SJCRH30 (cell line): ENCODE data around the gene SMIM1. TPM values are rescaled to one million over a fixed set of nuclear protein-coding genes. Genes with fewer than 3 reads are reported as not detected.
"Not testable (repeated sequence)": the region's sequence is repeated elsewhere in the genome, so short reads cannot be mapped to it uniquely, and the experiment has no call there.

ENCODE experiments used
- DNase-seq, 2 experiments: peaks; one replicate each; pipeline ENCODE4 v3.0.0-alpha.2; 2015 to 2020
- H3K27ac ChIP-seq: fragments of 250-450 bp; sonication (Bioruptor Pico); 2 replicates; pipeline ENCODE4 v1.5.1; 2020; ENCODE audit warnings: mild to moderate bottlenecking, moderate library complexity
- H3K27me3 ChIP-seq: fragments of 250-450 bp; sonication (Bioruptor Pico); 2 replicates; pipeline ENCODE4 v1.5.1; 2020; ENCODE audit warnings: mild to moderate bottlenecking, moderate library complexity
- H3K36me3 ChIP-seq: fragments of 250-450 bp; sonication (Bioruptor Pico); 2 replicates; pipeline ENCODE4 v1.5.1; 2020; ENCODE audit warnings: mild to moderate bottlenecking, moderate library complexity
- H3K4me1 ChIP-seq: fragments of 250-450 bp; sonication (Bioruptor Pico); 2 replicates; pipeline ENCODE4 v1.5.1; 2020; ENCODE audit warnings: mild to moderate bottlenecking, moderate library complexity
- H3K4me3 ChIP-seq: fragments of 250-450 bp; sonication (Bioruptor Pico); 2 replicates; pipeline ENCODE4 v1.5.1; 2020; ENCODE audit warnings: mild to moderate bottlenecking, moderate library complexity
- H3K9me3 ChIP-seq: fragments of 250-450 bp; sonication (Bioruptor Pico); replicated peaks from 2 replicates; pipeline ENCODE4 v1.5.1; 2020; ENCODE audit warnings: mild to moderate bottlenecking, moderate library complexity
- total RNA-seq: library from RNA; depleted of rRNA; stranded (reverse); fragments of >200 nt; shearing (Covaris generic); gene quantifications from 2 replicates; pipeline ENCODE4 v1.2.3, GENCODE V29; 2014

The SMIM1 gene
- total RNA-seq, 1 experiment from 2014 or later: not detected

DNA sequence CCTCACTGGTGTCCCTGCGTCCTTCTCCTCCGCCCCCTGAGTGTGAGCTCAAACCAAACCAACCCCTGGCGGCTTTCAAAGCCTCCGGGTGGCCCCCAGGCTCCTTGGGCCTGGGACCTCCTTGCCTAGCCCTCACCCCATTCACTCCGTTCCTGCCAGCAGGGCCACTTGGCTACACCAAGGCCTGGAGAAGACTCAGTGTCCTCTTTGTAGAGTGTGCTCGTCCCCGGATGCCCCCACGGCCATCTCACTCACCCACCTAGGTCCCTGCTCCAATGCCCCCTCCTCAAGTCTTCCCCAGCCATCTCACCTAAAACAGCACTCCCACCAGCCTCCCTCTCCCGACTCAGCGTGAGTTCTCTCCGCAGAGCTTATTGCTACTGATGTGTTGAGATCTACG is 27.5 kb upstream of the SMIM1 start:
- peaks cover 8% of the 10 kb centered on the region for H3K4me1 ChIP-seq
- H3K4me3 ChIP-seq: no peak overlapping the region
- H3K9me3 ChIP-seq: no peaks in the 10 kb centered on the region
- no peaks in the 10 kb centered on the region for H3K36me3 ChIP-seq
- no peak overlapping the region for H3K27ac ChIP-seq
- peaks cover 6% of the 10 kb centered on the region; the same call in 1 of the 2 replicates for H3K27me3 ChIP-seq
- no peak for DNase-seq

DNA sequence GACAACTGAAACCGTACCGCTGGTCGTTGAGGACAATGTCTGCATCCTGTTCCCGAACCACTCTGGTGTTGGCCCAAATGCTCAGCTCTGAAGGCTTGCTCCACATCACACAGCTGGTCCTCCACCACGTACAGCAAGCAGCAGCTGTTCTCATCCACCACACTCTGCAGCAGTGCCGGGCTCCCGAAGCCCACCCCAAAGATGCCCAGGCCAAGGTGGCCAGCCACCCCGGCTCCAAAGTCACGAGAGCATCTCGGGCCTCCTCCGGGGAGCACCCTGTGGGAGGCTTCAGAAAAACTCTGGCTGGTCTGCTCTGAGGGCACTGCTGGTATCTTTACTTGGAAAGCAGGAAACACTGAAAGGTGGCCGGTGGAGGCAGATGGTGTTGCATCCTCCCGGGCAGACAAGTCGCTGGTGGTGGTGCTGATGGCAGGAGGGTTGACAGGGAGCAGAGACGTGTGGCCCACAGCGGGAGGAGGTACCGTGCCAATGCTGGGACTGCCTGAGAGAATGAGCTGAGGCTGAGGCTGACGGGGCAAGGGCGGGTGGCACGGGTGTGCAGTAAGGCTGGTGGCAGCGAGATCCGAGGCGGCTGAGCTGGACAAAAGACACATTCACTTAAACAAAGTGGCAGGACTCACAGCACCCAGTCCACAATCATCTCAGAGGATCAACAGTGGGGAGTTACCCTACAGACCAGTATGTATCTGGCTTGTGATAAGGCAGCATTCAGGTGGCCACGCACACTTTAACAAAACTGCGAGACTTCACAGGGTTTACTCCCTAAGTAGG is 26.8 kb upstream of the SMIM1 start:
- Histone ChIP-seq H3K4me1 (peaks cover under 1% of the 10 kb centered on the region), H3K36me3 (no peaks in the 10 kb centered on the region), H3K27me3 (peaks cover 6% of the 10 kb centered on the region; the same call in 1 of the 2 replicates), H3K9me3 (no peaks in the 10 kb centered on the region), H3K27ac (no peak overlapping the region), H3K4me3 (no peak overlapping the region)
- no peak for DNase-seq

DNA sequence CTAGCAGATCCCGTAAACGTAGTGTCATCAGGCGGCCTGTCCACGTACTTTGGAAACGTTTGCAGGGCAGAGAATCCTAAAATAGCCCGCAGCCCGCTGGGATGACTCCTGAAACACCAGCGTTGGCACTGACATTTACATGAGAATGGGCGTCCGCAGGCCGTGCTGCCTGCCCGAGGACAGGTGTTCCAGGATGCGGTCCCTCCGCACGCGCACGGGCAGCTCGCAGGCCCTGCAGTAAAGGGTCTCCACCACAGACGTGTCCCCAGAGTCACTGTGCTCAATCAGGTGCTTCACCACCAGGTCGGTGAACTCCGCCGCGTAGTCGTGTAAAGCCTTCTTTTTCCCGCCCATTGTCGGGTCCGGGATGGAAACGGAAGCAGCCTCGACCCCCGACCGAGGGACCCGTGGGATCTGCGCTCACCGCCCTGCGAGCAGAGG is 26.1 kb upstream of the SMIM1 start:
- H3K4me3 ChIP-seq: no peak overlapping the region; the same call in 1 of the 2 replicates
- H3K36me3 ChIP-seq: no peaks in the 10 kb centered on the region
- no peaks in the 10 kb centered on the region; the same call in 1 of the 2 replicates for H3K4me1 ChIP-seq
- no peaks in the 10 kb centered on the region for H3K9me3 ChIP-seq
- peaks cover 6% of the 10 kb centered on the region; the same call in 1 of the 2 replicates for H3K27me3 ChIP-seq
- no peak overlapping the region for H3K27ac ChIP-seq
- no peak for DNase-seq

DNA sequence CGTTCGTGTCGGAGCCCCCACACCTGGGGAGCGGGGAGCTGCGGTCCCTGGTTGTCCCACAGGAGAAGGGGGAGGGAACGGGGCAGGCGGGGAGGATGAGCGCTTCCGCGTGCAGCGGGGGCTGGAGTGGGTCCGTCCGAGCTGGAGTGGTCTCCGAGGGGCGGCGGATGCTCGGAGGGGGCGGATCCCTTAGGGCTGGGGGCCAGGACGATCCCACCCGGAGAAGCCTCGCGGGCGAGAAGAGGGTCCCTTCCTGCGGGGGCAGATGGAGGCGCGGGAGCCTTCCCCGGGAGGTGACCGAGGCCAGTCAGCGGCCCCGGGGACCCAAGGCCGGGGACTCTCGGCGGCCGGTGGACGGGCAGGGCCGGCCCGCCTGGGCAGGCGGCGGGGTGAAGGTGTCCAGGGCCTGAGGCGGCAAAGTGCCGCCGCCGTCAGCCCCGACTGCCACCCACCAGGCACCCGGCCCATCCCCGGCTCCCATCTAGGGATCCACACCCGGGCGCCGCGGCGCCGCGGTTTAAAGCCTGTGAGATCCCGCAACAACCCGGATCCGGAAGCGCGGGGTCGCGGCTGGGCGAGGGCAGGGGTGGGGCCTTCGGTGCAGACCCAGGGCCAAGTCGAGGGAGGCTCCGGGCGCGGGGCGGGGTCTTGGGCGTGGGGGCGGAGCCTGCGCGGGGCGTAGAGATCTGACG is 25.6 kb upstream of the SMIM1 start:
- Histone ChIP-seq H3K9me3 (no peaks in the 10 kb centered on the region), H3K27me3 (peaks cover 6% of the 10 kb centered on the region; the same call in 1 of the 2 replicates), H3K4me1 (no peaks in the 10 kb centered on the region; the same call in 1 of the 2 replicates), H3K27ac (no peak overlapping the region), H3K36me3 (no peaks in the 10 kb centered on the region), H3K4me3 (peak overlapping the region; percentile 61)
- DNase-seq: peak; percentile 75 to 78

DNA sequence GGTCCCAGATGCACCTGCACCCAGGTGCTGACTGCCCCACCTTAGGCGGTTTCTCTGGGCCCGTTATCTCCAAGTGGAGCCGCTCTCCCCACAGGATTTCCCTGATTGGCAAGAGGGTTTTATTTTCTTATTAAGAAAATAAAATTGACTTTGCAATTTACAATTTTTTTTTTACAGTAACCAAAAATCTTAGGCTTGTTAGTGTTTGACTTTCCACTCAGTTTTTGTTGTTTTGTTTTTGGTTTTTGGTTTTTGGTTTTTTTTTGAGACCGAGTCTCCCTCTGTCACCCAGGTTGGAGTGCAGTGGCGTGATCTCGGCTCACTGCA is 25.1 kb upstream of the SMIM1 start:
- no peak for DNase-seq
- Histone ChIP-seq H3K4me3 (peak overlapping the region; percentile 61), H3K36me3 (no peaks in the 10 kb centered on the region), H3K4me1 (no peaks in the 10 kb centered on the region; the same call in 1 of the 2 replicates), H3K27ac (no peak overlapping the region), H3K9me3 (no peaks in the 10 kb centered on the region), H3K27me3 (peaks cover 6% of the 10 kb centered on the region; the same call in 1 of the 2 replicates)

DNA sequence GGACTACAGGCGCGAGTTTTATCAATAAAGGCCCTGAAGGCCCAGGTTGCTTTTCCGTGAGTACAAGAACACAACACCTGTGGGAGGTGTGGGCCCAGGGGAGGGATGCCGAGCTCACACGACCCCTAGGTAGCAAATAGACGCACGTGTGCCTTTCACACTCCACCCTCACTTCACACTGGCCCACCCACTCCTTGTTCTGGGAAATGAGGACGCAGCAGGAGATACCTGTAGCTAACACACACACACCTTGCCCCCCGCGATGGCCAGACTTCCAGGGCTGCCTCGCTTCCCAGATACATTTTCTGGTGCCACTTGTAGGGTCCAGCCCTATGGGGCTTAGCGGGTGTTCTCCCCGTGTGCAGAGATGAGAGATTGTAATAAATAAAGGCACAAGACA is 24.6 kb upstream of the SMIM1 start:
- no peak for DNase-seq
- no peak overlapping the region for H3K27ac ChIP-seq
- no peaks in the 10 kb centered on the region for H3K36me3 ChIP-seq
- peaks cover 10% of the 10 kb centered on the region; the same call in 1 of the 2 replicates for H3K27me3 ChIP-seq
- no peaks in the 10 kb centered on the region for H3K9me3 ChIP-seq
- H3K4me3 ChIP-seq: no peak overlapping the region
- H3K4me1 ChIP-seq: no peaks in the 10 kb centered on the region; the same call in 1 of the 2 replicates

DNA sequence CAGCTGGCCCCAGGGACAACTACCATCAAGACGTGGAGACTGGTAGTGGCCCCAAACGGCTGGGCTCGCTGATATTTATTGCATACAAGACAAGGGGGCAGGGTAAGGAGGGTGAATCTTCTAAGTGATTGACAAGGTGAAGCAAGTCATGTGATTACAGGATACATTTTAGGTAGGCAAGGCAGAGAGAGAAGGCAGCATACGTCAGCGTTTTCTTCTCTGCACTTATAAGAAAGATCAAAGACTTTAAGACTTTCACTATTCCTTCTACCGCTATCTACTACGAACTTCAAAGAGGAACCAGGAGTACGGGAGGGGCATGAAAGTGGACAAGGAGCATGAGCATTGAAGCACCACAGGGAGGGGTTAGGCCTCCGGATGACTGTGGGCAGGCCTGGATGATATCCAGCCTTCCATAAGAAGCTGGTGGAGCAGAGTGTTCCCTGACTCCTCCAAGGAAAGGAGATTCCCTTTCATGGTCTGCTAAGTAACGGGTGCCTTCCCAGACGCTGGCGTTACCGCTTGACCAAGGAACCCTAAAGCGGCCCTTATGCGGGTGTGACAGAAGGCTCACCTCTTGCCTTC is 24.1 kb upstream of the SMIM1 start:
- DNase-seq, H3K9me3 ChIP-seq: not testable (repeated sequence)

DNA sequence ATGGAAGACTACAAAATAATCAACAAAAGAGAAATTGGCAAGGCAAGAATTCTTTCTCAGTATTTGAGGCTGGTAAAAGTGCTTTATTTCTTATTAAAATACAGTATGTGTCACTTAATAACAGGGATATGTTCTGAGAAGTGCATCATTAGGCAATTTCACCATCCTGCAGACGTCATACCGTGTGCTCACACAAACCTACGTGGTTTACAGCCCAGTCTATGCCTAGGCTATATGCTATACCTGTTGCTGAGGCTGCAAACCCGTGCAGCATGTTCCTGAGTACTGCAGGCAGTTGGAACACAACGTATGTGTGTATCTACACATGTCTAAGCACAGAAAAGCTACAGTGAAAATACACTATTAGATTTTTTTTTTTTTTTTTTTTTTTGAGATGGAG is 23.0 kb upstream of the SMIM1 start:
- H3K36me3 ChIP-seq: no peaks in the 10 kb centered on the region
- no peak overlapping the region for H3K4me3 ChIP-seq
- no peaks in the 10 kb centered on the region; the same call in 1 of the 2 replicates for H3K4me1 ChIP-seq
- no peak for DNase-seq
- no peak overlapping the region for H3K27ac ChIP-seq
- H3K27me3 ChIP-seq: peaks cover 14% of the 10 kb centered on the region
- no peaks in the 10 kb centered on the region for H3K9me3 ChIP-seq

More for the DNA sequence above, 24.1 kb upstream of the SMIM1 start:
- not testable (repeated sequence) for H3K4me3 ChIP-seq, H3K36me3 ChIP-seq, H3K4me1 ChIP-seq, H3K27ac ChIP-seq, H3K27me3 ChIP-seq

DNA sequence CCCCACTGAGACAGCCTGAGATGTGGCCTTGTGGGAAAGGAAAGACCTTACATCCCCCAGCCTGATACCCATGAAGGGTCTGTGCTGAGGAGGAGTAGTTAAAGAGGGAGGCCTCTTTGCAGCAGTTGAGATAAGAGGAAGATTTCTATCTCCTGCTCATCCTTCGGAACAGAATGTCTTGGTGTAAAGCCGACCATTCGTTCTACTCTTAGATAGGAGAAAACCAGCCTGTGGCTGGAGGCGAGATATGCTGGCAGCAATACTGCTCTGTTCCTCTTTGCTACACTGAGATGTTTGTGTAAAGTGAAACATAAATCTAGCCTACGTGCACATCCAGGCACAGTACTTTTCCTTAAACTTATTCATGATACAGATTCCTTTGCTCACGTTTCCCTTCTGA is 21.8 kb upstream of the SMIM1 start:
- H3K27ac ChIP-seq: no peak overlapping the region
- H3K36me3 ChIP-seq: no peaks in the 10 kb centered on the region
- H3K4me1 ChIP-seq: no peaks in the 10 kb centered on the region; the same call in 1 of the 2 replicates
- H3K4me3 ChIP-seq: no peak overlapping the region
- peaks cover 21% of the 10 kb centered on the region for H3K27me3 ChIP-seq
- H3K9me3 ChIP-seq: no peaks in the 10 kb centered on the region
- no peak for DNase-seq

DNA sequence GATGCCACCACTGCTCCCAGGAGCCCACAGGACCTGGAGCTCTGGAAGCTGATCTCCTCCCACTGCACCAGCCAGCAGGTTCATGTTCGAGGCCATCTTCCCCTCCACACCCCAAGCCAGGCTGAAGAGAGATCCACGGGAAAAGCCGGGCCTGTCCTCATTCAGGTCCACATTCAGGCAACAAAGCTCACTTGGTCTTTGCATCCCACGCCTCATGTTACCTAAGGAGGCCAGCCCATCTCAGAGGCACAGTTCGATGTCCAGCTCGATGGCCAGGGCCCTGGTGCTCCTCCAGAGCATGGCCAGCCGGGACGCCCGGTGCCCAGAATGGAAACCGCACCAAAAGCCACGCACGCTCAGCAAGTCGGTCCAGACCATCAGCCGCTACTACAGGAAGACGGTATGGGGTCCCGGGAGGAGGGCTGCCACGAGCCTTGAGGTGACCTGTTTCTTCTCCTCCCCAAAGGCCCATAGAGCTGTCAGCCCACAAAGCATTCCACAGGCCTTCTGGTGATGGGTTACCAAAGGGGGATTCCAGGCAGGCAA is 20.1 kb upstream of the SMIM1 start, which contains the start of gene CCDC27:
TSS of gene CCDC27 (plus strand) at position 51 of the 546 bp plus-strand sequence. CDS start at position 83, 32 bp downstream.
- H3K4me1 ChIP-seq: no peaks in the 10 kb centered on the region
- no peaks in the 10 kb centered on the region for H3K36me3 ChIP-seq
- H3K9me3 ChIP-seq: no peaks in the 10 kb centered on the region
- DNase-seq: no peak
- H3K4me3 ChIP-seq: no peak within 1 kb of the TSS
- H3K27me3 ChIP-seq: peaks cover 30% of the 10 kb centered on the region
- no peak within 1 kb of the TSS for H3K27ac ChIP-seq

DNA sequence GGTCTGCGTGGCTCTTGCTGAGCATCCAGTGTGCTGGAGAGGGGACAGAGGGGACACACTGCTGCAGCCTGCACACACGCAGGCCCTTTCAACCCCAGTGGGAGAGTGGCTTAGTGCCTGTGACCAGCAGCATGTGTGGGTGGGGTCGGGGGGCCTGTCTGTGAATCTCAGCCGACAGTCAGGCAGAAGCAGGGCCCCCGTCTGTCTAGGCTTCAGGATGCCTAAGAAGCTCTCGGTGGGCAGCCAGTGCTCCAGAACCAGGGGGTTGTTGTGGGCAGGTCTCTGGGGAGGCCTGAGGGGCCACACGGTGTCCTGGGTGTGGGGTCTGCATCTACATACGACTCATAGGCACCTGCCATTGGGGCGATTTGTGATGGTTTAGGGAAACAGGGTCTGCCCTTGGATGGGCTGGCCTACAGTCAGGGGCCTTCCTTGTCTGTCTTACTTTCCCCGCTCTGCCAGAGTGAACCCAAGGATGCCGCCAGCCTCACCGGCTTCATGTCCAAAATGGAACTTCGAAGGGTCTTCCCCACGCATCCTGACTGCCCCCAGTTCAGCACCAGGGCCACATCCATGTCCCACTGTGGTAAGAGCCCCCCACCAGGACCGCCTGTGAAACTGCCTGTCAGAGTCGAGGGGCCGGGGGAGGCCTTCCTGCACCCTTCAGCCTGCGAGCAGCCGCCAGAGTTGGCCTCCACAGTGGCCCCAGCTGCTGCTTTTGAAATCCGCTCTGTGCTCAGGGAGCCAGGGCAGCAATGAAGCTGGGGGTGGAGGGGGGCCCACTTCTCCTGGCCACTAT is 18.7 kb upstream of the SMIM1 start:
- Histone ChIP-seq H3K27me3 (peaks cover 30% of the 10 kb centered on the region), H3K36me3 (no peaks in the 10 kb centered on the region), H3K27ac (no peak overlapping the region)

DNA sequence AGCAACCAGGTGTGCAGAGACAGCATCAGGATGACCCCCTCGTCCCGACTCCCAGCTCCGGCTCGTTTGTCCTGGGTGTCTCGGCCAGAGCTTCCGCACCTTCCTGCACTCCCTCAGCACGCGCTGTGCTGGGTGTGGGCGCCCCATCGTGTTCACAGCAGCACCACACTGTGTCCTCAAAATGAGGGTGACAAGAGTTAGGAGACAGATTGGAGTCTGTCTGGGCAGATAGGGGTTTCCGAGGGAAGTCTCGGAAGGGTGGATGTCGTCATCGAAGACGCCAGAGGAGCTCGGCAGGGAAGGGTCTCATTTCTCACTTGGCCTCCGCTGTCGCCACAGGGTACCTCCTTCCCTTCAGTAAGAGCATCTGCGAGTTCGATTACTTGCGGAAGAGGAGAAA is 16.2 kb upstream of the SMIM1 start:
- Histone ChIP-seq H3K36me3 (no peaks in the 10 kb centered on the region), H3K9me3 (no peaks in the 10 kb centered on the region), H3K4me3 (no peak overlapping the region), H3K27me3 (peaks cover 45% of the 10 kb centered on the region), H3K27ac (no peak overlapping the region), H3K4me1 (no peaks in the 10 kb centered on the region)
- no peak for DNase-seq

More for the DNA sequence above, 18.7 kb upstream of the SMIM1 start:
- no peaks in the 10 kb centered on the region for H3K4me1 ChIP-seq
- H3K4me3 ChIP-seq: no peak overlapping the region
- no peak for DNase-seq
- H3K9me3 ChIP-seq: no peaks in the 10 kb centered on the region

DNA sequence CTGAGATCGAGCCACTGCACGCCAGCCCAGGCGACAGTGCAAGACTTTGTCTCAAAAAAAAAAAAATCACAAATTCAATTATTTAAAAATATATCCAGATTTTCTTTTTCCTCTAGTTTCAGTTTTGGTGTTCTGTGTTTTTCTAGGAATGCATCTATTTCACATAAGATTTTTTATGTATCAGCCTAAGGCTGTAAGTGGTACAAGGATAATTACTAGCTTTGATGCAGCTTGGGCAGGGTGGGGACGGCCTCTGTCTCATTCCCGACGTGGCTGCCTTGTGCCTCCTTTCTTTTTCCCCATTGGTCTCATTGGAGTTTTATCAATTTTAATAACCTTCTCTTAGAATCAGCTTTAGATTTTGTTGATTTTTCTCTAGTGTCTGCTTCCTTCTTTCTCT is 13.4 kb upstream of the SMIM1 start:
- no peaks in the 10 kb centered on the region for H3K36me3 ChIP-seq
- H3K27ac ChIP-seq: no peak overlapping the region
- no peaks in the 10 kb centered on the region for H3K4me1 ChIP-seq
- no peaks in the 10 kb centered on the region for H3K9me3 ChIP-seq
- H3K4me3 ChIP-seq: no peak overlapping the region
- H3K27me3 ChIP-seq: peaks cover 56% of the 10 kb centered on the region
- DNase-seq: no peak

DNA sequence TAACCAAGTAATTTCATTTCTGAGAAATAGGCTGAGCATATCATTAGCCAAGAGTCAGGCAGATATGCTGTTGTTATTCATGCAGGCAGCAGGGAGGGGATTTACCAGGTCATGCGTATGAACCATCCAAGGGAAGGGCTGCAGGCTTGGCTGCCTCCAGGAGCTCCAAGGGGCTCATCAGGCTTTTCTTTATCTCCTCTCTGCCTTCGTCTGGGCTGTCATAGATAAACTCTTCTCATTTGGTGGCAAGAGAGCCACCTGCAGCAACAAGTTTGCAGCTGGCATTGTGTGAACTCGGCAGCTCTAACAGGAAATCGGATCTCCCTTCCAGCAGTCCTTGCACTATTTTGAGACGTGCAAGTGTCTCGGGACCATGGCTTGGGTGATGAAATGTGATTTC is 12.8 kb upstream of the SMIM1 start:
- H3K4me3 ChIP-seq: no peak overlapping the region
- no peaks in the 10 kb centered on the region for H3K9me3 ChIP-seq
- no peaks in the 10 kb centered on the region for H3K36me3 ChIP-seq
- no peak overlapping the region for H3K27ac ChIP-seq
- peaks cover 52% of the 10 kb centered on the region for H3K27me3 ChIP-seq
- H3K4me1 ChIP-seq: no peaks in the 10 kb centered on the region
- no peak for DNase-seq
